GM19455 (cell line): ENCODE data around the gene LEF1.

ENCODE experiments used
- ATAC-seq: cut with Tn5 transposase; IDR thresholded peaks from one replicate; pipeline ENCODE4 v1.9.1; 2021; ENCODE audit not compliant: unreplicated experiment

Gene LEF1

GRCh38 chr4:108180513-108180912, 11.8 kb upstream of the LEF1 start:
- no peak for ATAC-seq

- no peak for ATAC-seq
Measured at GRCh38 chr4:108175966-108176365, 7.2 kb upstream of the LEF1 start.

- ATAC-seq, result no peak
Measured at GRCh38 chr4:108174856-108175255, 6.1 kb upstream of the LEF1 start.

GRCh38 chr4:108173599-108174057, 4.9 kb upstream of the LEF1 start:
- ATAC-seq, result no peak

- ATAC-seq, result no peak
Measured at GRCh38 chr4:108172753-108173598, 4.2 kb upstream of the LEF1 start.

- ATAC-seq, result no peak
Measured at GRCh38 chr4:108172231-108172752, 3.6 kb upstream of the LEF1 start.

- no peak for ATAC-seq
Measured at GRCh38 chr4:108171339-108172230, 2.9 kb upstream of the LEF1 start.

GRCh38 chr4:108170631-108171338, 2.1 kb upstream of the LEF1 start:
- no peak for ATAC-seq

- no peak for ATAC-seq
Measured at GRCh38 chr4:108169664-108170063, 932 bp upstream of the LEF1 start.

GRCh38 chr4:108168160-108168670, 517 bp downstream of the LEF1 start:
- ATAC-seq, result no peak

GRCh38 chr4:108166441-108167315, 2.1 kb downstream of the LEF1 start:
- no peak for ATAC-seq

GRCh38 chr4:108166038-108166437, 2.7 kb downstream of the LEF1 start:
- no peak for ATAC-seq

- ATAC-seq, result no peak
Measured at GRCh38 chr4:108165586-108165985, 3.1 kb downstream of the LEF1 start.

- ATAC-seq, result no peak
Measured at GRCh38 chr4:108163351-108163750, 5.4 kb downstream of the LEF1 start.

GRCh38 chr4:108160741-108161352, 7.9 kb downstream of the LEF1 start:
- no peak for ATAC-seq

- ATAC-seq, result no peak
Measured at GRCh38 chr4:108159845-108160244, 8.9 kb downstream of the LEF1 start.

- ATAC-seq, result no peak
Measured at GRCh38 chr4:108157655-108158054, 11.1 kb downstream of the LEF1 start.

GRCh38 chr4:108156391-108156790, 12.3 kb downstream of the LEF1 start:
- no peak for ATAC-seq

GRCh38 chr4:108155373-108155772, 13.4 kb downstream of the LEF1 start:
- no peak for ATAC-seq
